GM06990 (cell line): ENCODE measurements around the gene PHF11.
A peak's percentile ranks its signal among the peaks of the same experiment; 100 is the strongest.

ENCODE experiments used
- DNase-seq: peaks from one replicate; pipeline ENCODE4 v3.0.0-alpha.2; 2011; ENCODE audit not compliant: insufficient read length; ENCODE audit errors: extremely low read depth
- H3K27me3 ChIP-seq: replicated peaks from 2 replicates; pipeline ENCODE4 v1.6.0; 2011; ENCODE audit warnings: low read length; ENCODE audit not compliant: control insufficient read depth, insufficient read depth
- H3K36me3 ChIP-seq: 2 replicates; pipeline ENCODE4 v1.5.1; 2011; ENCODE audit warnings: low read length; ENCODE audit not compliant: control insufficient read depth, insufficient read depth
- H3K4me3 ChIP-seq: replicated peaks from 2 replicates; pipeline ENCODE4 v1.5.1; 2011; ENCODE audit warnings: low read depth, mild to moderate bottlenecking, control low read depth, low read length
- TF ChIP-seq, protein P1 (sequence below): IDR thresholded peaks from 2 replicates; pipeline ENCODE4 v1.5.1; 2011; ENCODE audit warnings: low read length, control low read depth, mild to moderate bottlenecking, inconsistent platforms; ENCODE audit not compliant: insufficient read depth, poor library complexity, severe bottlenecking

PHF11 gene

DNA sequence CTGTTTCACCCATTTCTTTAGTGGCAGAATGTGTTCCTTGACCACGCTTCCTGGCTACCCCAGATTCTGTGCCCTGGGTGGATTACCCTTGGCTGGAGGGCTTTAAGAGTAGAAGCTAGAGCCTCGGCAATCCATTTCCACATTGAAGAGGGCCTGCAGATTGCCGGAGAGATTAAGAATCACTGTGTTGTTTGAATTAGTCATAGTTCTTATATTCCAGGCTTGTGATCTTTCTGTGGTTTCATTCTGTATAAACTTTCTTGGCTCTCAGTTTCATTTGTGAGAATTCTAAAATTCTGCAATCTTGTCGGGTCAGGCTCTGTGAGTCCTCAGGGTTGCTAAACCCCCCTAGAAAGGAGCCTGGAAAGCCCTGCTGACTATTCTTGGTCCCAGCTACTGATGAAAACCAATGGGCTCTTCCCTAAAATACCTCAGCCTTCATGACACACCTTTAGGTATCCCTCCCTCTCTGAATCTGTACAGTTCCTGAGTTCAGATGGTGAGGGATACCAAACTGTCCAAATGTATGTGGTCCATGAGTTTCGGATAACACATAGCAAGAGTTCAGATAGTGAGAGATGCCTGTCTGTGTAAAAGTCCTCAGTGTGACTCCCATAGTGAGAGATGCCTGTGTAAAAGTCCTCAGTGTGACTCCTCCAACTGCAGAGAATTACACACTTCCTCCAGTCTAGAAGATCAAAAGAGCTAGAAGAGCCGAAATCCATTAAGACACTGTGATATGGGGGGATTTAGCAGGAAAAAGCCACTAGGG is 4.3 kb downstream of the PHF11 start:
- H3K27me3 ChIP-seq, result no peaks in the 10 kb centered on the region
- H3K36me3 ChIP-seq, result peaks cover 4% of the 10 kb centered on the region
- no peak overlapping the region for H3K4me3 ChIP-seq
- TF ChIP-seq, protein P1, sequence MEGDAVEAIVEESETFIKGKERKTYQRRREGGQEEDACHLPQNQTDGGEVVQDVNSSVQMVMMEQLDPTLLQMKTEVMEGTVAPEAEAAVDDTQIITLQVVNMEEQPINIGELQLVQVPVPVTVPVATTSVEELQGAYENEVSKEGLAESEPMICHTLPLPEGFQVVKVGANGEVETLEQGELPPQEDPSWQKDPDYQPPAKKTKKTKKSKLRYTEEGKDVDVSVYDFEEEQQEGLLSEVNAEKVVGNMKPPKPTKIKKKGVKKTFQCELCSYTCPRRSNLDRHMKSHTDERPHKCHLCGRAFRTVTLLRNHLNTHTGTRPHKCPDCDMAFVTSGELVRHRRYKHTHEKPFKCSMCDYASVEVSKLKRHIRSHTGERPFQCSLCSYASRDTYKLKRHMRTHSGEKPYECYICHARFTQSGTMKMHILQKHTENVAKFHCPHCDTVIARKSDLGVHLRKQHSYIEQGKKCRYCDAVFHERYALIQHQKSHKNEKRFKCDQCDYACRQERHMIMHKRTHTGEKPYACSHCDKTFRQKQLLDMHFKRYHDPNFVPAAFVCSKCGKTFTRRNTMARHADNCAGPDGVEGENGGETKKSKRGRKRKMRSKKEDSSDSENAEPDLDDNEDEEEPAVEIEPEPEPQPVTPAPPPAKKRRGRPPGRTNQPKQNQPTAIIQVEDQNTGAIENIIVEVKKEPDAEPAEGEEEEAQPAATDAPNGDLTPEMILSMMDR, result no peak
- DNase-seq, result no peak

DNA sequence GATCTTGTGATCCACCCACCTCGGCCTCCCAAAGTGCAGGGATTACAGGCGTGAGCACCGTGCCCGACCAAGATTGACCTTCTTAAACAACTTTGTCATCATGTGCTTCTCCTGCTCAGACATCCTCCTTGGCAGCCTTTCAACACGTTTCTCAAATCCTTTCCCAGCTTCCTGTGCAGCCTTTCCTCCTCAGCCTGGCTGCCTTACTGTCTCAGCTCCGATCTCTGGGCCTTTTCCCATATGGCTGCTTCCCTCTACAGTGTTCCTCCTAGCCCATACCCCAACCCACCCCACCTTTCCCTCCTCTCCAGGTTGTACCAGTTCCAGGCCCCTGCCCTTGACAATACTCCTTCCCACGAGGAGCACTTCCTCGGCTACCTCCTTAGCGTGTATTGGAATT is 7.2 kb downstream of the PHF11 start:
- no peak for DNase-seq
- Histone ChIP-seq H3K27me3 (no peaks in the 10 kb centered on the region), H3K36me3 (peaks cover 2% of the 10 kb centered on the region), H3K4me3 (no peak overlapping the region)
- TF ChIP-seq, protein P1, result no peak

DNA sequence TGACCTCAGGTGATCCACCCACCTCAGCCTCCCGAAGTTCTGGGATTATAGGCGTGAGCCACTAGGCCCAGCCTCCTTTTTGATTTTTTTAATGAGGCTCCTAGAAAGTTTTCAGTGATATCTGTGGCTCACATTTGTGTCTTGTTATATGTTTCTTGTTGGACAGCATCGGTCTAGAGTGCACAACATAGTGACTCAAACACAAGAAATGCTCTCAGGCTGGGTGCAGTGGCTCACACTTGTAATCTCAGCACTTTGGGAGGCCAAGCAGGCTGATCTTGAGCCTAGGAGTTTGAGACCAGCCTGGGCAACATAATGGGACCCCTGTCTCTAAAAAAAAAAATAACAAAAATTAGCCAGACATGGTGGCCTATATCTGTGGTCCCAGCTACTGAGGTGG is 8.2 kb downstream of the PHF11 start:
- H3K36me3 ChIP-seq, result peaks cover 2% of the 10 kb centered on the region
- TF ChIP-seq, protein P1, result no peak
- no peaks in the 10 kb centered on the region for H3K27me3 ChIP-seq
- no peak for DNase-seq
- no peak overlapping the region for H3K4me3 ChIP-seq

DNA sequence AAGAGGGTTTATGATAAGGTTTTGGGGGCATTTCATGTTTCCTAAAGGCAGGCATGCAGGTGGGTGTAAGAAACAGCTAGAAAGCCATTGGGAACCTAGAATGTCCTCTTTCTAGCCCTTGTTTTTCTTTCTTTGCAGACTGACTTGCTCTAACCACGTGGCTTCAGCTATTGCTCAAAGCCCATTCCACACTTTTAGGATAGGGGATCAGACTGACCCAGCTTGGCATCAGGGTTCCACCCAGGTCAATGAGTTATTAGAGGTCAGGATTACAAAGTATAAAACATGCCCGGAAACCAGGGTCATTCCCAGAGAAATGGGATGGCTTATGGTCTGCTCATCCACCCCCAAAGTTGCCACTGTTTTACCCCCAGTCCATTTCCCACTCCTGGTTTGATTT is 16.8 kb downstream of the PHF11 start:
- H3K4me3 ChIP-seq, result no peak overlapping the region
- TF ChIP-seq, protein P1, result no peak
- H3K36me3 ChIP-seq, result peaks cover 11% of the 10 kb centered on the region
- no peaks in the 10 kb centered on the region for H3K27me3 ChIP-seq
- no peak for DNase-seq

DNA sequence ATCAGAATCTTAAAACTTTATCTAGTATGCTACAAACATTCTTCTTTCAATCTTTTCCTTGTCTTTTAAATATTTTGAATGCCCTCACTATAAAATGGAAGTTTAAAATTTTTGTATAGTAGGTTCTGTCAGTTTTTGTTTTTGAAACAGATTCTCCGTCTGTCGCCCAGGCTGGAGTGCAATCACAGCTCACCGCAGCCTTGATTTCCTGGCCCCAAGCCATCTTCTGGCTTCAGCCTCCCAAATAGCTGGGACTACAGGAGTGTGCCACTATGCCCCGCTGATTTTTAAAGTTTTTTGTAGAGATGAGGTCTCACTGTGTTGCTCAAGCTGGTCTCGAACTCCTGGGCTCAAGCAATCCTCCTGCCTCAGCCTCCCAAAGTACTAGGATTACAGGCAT is 20.7 kb downstream of the PHF11 start:
- TF ChIP-seq, protein P1, result no peak
- Histone ChIP-seq H3K4me3 (no peak overlapping the region), H3K36me3 (peaks cover 11% of the 10 kb centered on the region), H3K27me3 (no peaks in the 10 kb centered on the region)
- DNase-seq, result no peak

DNA sequence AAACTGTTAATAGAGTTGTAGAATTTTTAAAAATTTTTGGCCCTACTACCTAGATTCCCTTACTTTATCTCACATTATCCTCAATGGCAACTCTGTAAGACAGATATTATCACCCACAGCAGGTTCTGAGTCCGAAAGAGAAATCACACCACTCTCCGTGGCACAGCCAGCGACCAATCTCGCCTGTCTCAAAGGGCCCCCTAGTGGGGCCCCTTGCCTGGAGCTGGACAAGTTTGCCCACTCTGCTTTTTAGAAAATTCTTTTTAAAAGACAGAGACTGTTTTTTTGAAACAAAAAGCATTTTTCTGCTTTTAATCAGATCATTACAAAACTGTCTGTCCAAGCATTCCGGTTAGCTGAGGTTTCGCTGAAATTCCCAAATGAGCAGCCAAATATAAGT is 21.7 kb downstream of the PHF11 start:
- TF ChIP-seq, protein P1, result peak; percentile 28
- peaks cover 11% of the 10 kb centered on the region for H3K36me3 ChIP-seq
- H3K27me3 ChIP-seq, result no peaks in the 10 kb centered on the region
- H3K4me3 ChIP-seq, result no peak overlapping the region
- no peak for DNase-seq
